Esophagus muscularis mucosa (tissue), 3 donors: ENCODE data around the gene OTOP1.

Source experiments
- POLR2A ChIP-seq: fragments of 450-650 bp; IDR thresholded peaks from one replicate; pipeline ENCODE4 v1.6.1; 2017; ENCODE audit warnings: antibody characterized with exemption, moderate library complexity, mild to moderate bottlenecking, low read depth
- POLR2AphosphoS5 ChIP-seq, 2 donors: sonication (generic); formaldehyde crosslinking; IDR thresholded peaks; one replicate each; pipeline ENCODE4 v1.6.1; 2017; ENCODE audit warnings: antibody characterized with exemption in 2 of 2
- TF ChIP-seq, protein P1 (sequence below), 3 experiments: fragments of 200-600 bp in 2 of 3; fragments of 450-650 bp in 1 of 3; sonication (generic) in 2 of 3; IDR thresholded peaks; one replicate each; pipeline ENCODE4 v1.5.1; 2017 to 2019; ENCODE audit warnings: antibody characterized with exemption in 3 of 3, mild to moderate bottlenecking in 2 of 3, moderate library complexity in 1 of 3

DNA sequence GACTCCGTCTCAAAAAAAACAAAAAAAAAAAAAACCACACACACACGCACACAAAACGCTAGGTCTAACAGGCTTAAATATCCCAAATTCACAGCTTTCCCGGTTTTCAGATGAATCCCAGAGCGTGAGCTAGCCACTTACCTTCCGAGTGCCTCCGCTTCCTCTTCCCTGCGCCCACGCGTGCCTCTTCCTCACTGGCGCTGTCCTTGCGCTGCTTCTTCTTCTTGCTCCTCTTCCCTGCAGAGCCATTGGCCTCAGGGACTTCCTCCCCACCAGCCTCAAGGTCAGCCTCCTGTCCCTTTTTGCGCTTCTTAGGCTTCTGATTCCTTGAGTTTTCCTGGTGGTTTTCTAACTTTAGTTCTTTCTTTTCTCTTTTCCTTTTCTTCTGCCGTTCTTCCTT lies 47.5 kb upstream of the OTOP1 start:
- TF ChIP-seq, protein P1, sequence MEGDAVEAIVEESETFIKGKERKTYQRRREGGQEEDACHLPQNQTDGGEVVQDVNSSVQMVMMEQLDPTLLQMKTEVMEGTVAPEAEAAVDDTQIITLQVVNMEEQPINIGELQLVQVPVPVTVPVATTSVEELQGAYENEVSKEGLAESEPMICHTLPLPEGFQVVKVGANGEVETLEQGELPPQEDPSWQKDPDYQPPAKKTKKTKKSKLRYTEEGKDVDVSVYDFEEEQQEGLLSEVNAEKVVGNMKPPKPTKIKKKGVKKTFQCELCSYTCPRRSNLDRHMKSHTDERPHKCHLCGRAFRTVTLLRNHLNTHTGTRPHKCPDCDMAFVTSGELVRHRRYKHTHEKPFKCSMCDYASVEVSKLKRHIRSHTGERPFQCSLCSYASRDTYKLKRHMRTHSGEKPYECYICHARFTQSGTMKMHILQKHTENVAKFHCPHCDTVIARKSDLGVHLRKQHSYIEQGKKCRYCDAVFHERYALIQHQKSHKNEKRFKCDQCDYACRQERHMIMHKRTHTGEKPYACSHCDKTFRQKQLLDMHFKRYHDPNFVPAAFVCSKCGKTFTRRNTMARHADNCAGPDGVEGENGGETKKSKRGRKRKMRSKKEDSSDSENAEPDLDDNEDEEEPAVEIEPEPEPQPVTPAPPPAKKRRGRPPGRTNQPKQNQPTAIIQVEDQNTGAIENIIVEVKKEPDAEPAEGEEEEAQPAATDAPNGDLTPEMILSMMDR (IDR thresholded peaks at IDR 0.05): no peak
- no peak for TF ChIP-seq POLR2AphosphoS5 (IDR thresholded peaks at IDR 0.05)
- TF ChIP-seq POLR2A: no peak
